Left colon (tissue), 2 donors: ENCODE results near the gene NKAIN2. TPM values are rescaled to one million over a fixed set of nuclear protein-coding genes. Genes with fewer than 3 reads are reported as not detected.
"Not testable (repeated sequence)": the region's sequence is repeated elsewhere in the genome, so short reads cannot be mapped to it uniquely, and the experiment has no call there.

ENCODE experiments used
- ATAC-seq: fragments of 200-7000 bp; cut with Tn5 transposase; one replicate; pipeline ENCODE4 v1.9.1; 2020; ENCODE audit warnings: mild to moderate bottlenecking, moderate library complexity
- DNase-seq, 2 donors: peaks; one replicate each; pipeline ENCODE4 v3.0.0-alpha.2; 2020
- intact Hi-C, 2 donors: fragments of 100-400 bp; cut with DNase I in 1 of 2; cut with micrococcal nuclease in 1 of 2; formaldehyde crosslinking; loops; one replicate each; pipeline versions ENCODE4 v1.11.2 to v1.14.0; 2022; cut with DNase I, micrococcal nuclease
- total RNA-seq, 2 donors: library from RNA; stranded (reverse); fragmentation: NEBNext Ultra II Directional; extraction: Animal tissue kit (Norgen Biotek cat#: 25700); gene quantifications; one replicate each; pipeline ENCODE4 v1.2.1, GENCODE V29; 2021
- donor health status: DM: no; HTN: no; CAD: no.
- donor health status: DM: yes; HTN: yes; CAD: no.

Gene NKAIN2
- total RNA-seq, 2 donors from 2014 or later: 0.12 to 0.14 TPM

DNA sequence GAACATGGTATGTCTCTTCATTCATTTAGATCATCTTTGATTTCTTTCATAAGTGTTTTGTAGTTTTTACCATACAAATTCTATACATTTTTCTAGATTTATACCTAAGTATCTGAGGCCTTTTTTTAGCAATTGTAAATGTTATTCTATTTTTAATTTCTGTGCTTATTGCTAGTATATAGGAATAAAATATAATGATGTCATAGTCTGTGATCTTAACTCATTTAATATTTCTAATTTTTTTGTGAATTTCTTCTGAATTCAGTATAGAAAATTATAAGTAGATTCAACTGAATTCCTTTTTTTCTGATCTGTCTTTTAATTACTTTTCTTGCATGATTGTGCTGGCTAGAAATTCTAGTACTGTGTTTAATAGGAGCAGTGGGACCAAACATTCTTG lies 520.6 kb downstream of the NKAIN2 start:
- no peak for ATAC-seq
- DNase-seq: no peak
- intact Hi-C loops: no loop called here

DNA sequence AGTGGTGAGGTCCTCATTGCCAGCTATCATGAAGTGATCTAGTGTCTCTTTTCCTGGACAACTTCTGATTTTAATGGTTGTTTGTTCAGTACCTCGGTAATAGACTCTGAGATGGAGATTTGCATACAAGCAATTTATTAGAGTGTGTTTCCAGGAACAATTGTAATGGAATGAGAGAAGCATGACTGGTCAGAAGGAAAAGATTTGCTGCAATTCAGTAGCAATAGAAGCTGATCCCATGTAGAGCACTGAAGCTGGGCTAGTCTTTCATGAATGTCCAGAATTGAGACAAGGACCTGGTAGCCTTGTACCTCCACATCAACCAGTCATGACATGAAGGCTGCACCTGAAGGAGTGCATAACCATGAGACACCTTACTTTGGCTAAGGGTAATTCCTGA lies 526.5 kb downstream of the NKAIN2 start:
- ATAC-seq (no peak), DNase-seq (no peak)
- intact Hi-C loops: no loop called here

DNA sequence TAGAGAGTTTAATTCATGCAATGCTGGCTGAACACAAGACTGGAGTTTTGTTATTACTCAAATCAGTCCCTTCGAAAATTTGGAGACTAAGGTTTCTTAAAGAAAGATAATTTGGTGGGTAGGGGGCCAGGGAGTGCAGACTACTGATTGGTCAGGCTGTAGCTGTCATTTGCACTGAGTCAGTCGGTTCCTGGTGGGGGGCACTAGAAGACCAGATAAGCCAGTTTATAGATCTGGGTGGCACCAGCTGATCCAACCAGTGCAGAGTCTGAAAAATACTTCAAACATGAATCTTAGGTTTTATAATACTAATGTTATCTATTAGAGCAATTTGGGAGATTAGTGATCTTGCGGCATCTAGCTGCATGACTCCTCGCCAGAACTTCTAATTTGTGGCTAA lies 530.7 kb downstream of the NKAIN2 start:
- DNase-seq (no peak), ATAC-seq (no peak)
- intact Hi-C loops: no loop called here

- DNase-seq (no peak), ATAC-seq (no peak)
- intact Hi-C loops: no loop called here
Observed at GRCh38 chr6:124339610-124340334, 536.1 kb downstream of the NKAIN2 start.

GRCh38 chr6:124348339-124348738 lies 544.7 kb downstream of the NKAIN2 start:
- ATAC-seq, DNase-seq, intact Hi-C loops: not testable (repeated sequence)

- intact Hi-C loops: no loop called here
- DNase-seq (no peak), ATAC-seq (no peak)
Observed at GRCh38 chr6:124355146-124355545, 551.5 kb downstream of the NKAIN2 start.

DNA sequence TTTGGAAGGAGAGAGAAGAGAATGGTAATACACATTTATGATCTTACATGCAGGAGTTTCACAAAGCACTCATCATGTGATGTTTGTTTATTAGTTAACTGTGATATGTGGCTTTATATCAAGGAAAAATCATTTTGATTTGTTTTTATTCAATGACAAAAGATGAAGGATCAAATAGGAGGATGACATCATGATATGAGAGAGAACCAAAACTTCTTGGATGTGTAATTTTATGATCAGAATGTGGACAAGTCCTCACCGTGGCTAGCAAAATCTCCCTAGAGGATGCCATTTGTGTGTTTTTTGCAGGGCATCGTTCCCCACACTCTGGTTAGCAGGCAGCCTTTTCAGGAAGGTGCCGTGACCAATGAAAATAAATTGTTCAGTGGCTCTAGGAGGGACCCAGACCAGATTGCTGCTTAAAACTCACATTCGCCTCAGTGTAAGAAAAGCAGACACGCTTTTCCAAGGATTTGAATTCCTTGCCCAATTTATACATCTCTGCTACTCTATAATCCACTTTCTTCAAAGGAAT lies 552.7 kb downstream of the NKAIN2 start:
- intact Hi-C loops: no loop called here
- DNase-seq: no peak
- no peak for ATAC-seq

DNA sequence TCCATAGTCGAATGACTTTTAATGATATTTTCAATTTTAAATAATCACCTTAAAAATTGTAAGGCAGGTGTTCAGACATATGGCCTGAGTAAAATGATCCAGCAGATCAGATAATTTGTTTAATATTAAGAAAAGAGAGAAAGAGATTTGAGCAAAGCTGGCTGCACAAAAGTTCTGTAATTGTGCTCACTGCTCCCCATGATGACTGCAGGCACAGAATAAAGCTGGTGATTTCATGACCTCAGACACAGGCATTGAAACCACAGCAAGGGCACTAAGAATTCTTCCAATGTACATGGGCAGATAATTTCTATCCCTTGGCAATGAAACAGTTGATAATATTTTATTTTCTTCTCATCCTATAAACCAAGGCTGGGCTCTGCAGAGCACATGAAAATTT lies 553.1 kb downstream of the NKAIN2 start:
- DNase-seq (no peak), ATAC-seq (no peak)
- intact Hi-C loops: no loop called here

GRCh38 chr6:124368131-124368530 lies 564.5 kb downstream of the NKAIN2 start:
- DNase-seq (no peak), ATAC-seq (no peak)
- intact Hi-C loops: no loop called here

GRCh38 chr6:124371974-124372475 lies 568.4 kb downstream of the NKAIN2 start:
- intact Hi-C loops: no loop called here
- no peak for DNase-seq
- ATAC-seq: no peak

DNA sequence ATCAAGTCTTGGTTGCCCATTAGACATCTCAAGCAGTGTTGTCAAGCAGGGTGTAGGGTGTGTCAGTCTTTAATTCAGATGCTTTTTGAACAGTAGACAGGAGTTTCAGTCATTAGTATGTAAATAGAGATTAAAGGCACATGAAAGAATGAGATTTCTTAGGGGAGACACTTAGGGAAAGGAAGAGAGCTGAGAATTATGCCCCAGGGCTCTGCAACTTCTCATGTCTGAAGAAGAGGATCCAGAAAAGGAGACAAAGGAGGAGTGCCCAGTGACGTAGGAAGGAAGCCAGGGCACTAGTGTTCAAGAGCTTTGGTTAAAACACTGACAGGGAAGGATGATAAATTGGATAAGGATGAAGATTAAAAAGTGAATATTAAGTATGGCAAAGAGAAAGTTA lies 569.7 kb downstream of the NKAIN2 start:
- no peak for DNase-seq
- ATAC-seq: no peak
- intact Hi-C loops: no loop called here

DNA sequence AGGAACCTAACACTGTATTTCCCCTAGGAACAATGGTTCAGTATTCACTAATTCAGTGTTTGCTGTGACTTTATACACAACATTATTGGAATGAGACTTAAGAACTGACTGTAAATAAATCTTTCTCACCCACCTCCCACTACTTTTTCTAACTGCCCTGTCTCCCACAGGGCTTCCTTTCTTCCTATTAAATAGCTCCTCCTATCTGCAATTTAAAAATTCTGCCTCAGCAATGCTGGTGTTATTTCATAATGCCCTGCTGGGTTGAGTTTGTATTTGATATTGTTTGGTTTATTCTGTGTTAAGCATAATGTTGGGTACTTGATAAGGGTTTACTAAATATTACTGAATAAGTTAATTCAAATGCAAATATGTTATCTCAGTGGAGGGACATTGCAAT lies 585.5 kb downstream of the NKAIN2 start:
- DNase-seq (no peak), ATAC-seq (no peak)
- intact Hi-C loops: no loop called here

- ATAC-seq (no peak), DNase-seq (no peak)
- intact Hi-C loops: no loop called here
Observed at GRCh38 chr6:124393536-124393935, 589.9 kb downstream of the NKAIN2 start.

- DNase-seq (no peak), ATAC-seq (no peak)
Observed at GRCh38 chr6:124396361-124396760, 592.7 kb downstream of the NKAIN2 start.

DNA sequence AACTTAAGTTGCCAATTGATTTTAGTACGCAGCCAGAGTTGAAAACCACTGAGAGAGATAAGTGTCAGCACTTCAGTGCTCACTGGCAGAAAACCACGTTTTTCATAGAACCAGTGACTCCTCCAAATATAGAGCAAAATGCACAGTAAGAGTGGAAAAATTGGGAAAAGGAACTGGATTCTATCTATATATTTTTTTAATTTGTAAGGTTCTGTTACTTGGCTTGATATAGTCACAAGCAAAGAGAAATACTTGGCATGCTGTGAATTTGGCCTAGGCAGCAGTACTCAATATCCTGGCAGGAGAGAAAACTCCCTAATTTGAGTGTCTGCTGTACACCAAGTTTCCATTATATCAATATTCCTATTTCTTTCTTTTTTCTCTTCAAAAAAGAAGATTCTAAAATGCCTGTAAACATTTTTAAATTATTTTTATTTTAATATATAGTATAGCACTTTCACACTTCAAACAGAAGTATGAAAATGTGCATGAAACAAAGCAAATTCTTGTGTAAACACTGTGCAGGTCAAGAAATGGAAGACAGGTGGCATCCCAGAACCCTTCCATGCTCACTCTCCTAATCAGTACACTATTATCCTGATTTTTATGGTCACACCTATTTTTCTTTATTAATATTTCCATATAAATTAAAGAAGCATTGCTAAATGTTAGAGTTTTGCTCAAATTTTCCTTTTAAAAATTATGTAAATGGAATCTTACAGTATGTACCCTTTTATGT lies 596.8 kb downstream of the NKAIN2 start:
- intact Hi-C loops: no loop called here
- DNase-seq: no peak
- no peak for ATAC-seq

More at GRCh38 chr6:124396361-124396760, 592.7 kb downstream of the NKAIN2 start:
- intact Hi-C loops: no loop called here

- ATAC-seq, DNase-seq, intact Hi-C loops: not testable (repeated sequence)
Observed at GRCh38 chr6:124410425-124410824, 606.8 kb downstream of the NKAIN2 start.

DNA sequence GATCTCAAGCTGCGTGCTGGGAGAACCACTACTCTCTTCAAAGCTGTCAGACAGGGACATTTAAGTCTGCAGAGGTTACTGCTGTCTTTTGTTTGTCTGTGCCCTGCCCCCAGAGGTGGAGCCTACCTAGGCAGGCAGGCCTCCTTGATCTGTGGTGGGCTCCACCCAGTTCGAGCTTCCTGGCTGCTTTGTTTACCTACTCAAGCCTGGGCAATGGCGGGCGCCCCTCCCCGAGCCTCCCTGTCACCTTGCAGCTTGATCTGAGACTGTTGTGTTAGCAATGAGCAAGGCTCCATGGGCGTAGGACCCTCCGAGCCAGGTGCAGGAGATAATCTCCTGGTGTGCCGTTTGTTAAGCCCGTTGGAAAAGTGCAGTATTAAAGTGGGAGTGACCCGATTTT lies 609.0 kb downstream of the NKAIN2 start:
- intact Hi-C loops, ATAC-seq: not testable (repeated sequence)
- DNase-seq: peak in 1 of 2 donors; percentile 43

DNA sequence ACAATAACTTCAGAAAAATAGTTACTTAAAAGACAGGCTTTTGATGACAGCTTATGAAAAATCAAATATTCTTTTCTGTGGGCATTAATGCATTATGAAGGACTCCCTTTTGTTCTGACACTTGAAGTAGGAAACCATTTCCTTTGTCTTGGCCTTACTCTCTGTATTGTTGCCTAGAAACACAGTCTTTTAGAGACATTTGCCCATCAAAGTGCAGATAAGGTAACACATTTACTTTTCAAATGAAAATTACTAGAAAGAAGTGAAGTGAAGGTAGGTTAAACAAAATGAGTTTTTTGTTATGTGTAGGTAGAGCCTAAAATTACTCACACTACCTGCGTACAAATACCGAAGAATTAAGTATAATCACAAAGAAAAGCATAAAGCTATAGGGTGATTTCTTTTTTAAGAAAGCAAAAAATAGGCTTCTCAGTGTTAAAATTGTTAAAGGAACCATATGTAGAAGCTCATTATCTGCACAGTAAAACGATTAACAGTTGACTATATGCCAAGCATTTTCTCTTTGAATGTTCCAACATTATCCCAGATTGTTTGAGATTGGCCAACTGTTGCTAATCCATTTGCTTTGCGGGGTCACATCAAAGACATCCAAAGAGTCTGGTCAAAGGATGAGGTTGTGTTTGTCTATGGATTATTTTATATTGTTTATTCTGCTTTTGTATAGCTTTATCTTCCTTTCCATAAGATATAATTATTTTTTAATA lies 616.6 kb downstream of the NKAIN2 start:
- DNase-seq: no peak
- no peak for ATAC-seq
- intact Hi-C loops: no loop called here

DNA sequence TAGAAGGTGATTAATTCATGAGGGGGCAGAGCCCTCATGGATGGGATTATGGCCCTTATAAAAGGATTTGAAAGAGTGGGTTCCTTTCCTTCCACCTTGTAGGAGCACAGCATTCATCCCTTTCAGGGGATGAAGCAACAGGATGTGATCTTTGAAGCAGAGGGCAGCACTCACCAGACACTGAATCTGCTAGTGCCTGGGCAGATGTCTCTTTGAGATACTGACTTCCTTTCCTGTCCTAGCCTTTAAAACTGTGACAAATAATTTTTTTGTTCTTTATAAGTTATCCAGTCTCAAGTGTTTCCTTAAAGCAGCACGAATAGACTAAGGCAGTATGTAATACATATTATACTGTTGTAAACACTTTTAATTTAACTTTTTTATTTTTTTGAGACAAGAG lies 620.0 kb downstream of the NKAIN2 start:
- intact Hi-C loops: no loop called here
- DNase-seq (no peak), ATAC-seq (no peak)
